Measurements from ENCODE around the gene SEC24D. TPM values are rescaled to one million over a fixed set of nuclear protein-coding genes. Genes with fewer than 3 reads are reported as not detected.
A peak's percentile ranks its signal among the peaks of the same experiment; 100 is the strongest.

Gene SEC24D
- total and polyA plus RNA-seq, 9 of the 15 experiments (the other 6 are each of a cell fraction or from before 2014, with no cell fraction given): 7.1 to 22.5 (median 11.3) TPM

DNA sequence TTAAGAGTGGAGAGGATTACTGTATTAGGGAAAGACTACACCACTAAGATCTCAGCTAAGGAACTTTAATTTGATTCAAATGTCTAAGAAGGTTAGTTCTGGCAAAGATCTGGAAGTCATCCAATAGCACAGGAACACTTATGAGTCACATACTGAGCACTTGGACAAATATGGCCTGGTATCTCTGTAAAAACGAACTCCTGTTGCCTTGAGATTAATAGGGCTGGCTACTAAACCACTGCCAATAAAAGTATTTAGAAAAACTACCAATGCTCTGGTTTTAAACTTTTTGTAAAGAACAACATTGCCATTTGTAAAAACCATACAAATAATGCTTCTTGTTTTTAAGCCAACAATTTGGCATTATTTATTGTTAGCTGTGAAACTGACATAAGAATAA, 70.5 kb downstream of the SEC24D start (continued):
- TF ChIP-seq, protein P1, sequence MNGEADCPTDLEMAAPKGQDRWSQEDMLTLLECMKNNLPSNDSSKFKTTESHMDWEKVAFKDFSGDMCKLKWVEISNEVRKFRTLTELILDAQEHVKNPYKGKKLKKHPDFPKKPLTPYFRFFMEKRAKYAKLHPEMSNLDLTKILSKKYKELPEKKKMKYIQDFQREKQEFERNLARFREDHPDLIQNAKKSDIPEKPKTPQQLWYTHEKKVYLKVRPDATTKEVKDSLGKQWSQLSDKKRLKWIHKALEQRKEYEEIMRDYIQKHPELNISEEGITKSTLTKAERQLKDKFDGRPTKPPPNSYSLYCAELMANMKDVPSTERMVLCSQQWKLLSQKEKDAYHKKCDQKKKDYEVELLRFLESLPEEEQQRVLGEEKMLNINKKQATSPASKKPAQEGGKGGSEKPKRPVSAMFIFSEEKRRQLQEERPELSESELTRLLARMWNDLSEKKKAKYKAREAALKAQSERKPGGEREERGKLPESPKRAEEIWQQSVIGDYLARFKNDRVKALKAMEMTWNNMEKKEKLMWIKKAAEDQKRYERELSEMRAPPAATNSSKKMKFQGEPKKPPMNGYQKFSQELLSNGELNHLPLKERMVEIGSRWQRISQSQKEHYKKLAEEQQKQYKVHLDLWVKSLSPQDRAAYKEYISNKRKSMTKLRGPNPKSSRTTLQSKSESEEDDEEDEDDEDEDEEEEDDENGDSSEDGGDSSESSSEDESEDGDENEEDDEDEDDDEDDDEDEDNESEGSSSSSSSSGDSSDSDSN (IDR thresholded peaks at IDR 0.05; ENCODE audit: borderline replicate concordance in 1 of 2, low read depth in 2 of 2, low read length in 2 of 2): no peak
- no peak for TF ChIP-seq FOXK2 (conservative IDR thresholded peaks at IDR 0.05 in 1 of 2, IDR thresholded peaks at IDR 0.05 in 1 of 2; ENCODE audit: low read depth in 2 of 2)
- TF ChIP-seq, protein P2, sequence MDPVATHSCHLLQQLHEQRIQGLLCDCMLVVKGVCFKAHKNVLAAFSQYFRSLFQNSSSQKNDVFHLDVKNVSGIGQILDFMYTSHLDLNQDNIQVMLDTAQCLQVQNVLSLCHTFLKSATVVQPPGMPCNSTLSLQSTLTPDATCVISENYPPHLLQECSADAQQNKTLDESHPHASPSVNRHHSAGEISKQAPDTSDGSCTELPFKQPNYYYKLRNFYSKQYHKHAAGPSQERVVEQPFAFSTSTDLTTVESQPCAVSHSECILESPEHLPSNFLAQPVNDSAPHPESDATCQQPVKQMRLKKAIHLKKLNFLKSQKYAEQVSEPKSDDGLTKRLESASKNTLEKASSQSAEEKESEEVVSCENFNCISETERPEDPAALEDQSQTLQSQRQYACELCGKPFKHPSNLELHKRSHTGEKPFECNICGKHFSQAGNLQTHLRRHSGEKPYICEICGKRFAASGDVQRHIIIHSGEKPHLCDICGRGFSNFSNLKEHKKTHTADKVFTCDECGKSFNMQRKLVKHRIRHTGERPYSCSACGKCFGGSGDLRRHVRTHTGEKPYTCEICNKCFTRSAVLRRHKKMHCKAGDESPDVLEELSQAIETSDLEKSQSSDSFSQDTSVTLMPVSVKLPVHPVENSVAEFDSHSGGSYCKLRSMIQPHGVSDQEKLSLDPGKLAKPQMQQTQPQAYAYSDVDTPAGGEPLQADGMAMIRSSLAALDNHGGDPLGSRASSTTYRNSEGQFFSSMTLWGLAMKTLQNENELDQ (CRISPR knock-in tag; IDR thresholded peaks at IDR 0.05; ENCODE audit: borderline replicate concordance): no peak
- TF ChIP-seq, protein P3, sequence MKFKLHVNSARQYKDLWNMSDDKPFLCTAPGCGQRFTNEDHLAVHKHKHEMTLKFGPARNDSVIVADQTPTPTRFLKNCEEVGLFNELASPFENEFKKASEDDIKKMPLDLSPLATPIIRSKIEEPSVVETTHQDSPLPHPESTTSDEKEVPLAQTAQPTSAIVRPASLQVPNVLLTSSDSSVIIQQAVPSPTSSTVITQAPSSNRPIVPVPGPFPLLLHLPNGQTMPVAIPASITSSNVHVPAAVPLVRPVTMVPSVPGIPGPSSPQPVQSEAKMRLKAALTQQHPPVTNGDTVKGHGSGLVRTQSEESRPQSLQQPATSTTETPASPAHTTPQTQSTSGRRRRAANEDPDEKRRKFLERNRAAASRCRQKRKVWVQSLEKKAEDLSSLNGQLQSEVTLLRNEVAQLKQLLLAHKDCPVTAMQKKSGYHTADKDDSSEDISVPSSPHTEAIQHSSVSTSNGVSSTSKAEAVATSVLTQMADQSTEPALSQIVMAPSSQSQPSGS (CRISPR knock-in tag; IDR thresholded peaks at IDR 0.05): no peak
- no peak for TF ChIP-seq ETS2 (tag; IDR thresholded peaks at IDR 0.05; ENCODE audit: borderline replicate concordance, poor library complexity, severe bottlenecking)
- TF ChIP-seq WHSC1 (IDR thresholded peaks at IDR 0.05; ENCODE audit: low read length): no peak
- peak; percentile 26; the same call in 1 of the 2 replicates for TF ChIP-seq SMARCC2 (IDR thresholded peaks at IDR 0.05; ENCODE audit: low read depth)
- TF ChIP-seq JUND (IDR thresholded peaks at IDR 0.05; ENCODE audit: borderline replicate concordance, low read depth, low read length): peak; percentile 62; the same call in 1 of the 2 replicates
- TF ChIP-seq JUND (tag; IDR thresholded peaks at IDR 0.05; ENCODE audit: borderline replicate concordance, low read depth, low read length): 0 out of 3 replicates have a peak, but pooled peaks have one; percentile 9
- TF ChIP-seq RBBP5 (IDR thresholded peaks at IDR 0.05; ENCODE audit: borderline replicate concordance, insufficient read depth, low read length, poor library complexity, severe bottlenecking): no peak
- TF ChIP-seq TEAD4 (IDR thresholded peaks at IDR 0.05; ENCODE audit: low read length): peak; percentile 78
- no peak for TF ChIP-seq TEAD4 (CRISPR knock-in tag; IDR thresholded peaks at IDR 0.05; ENCODE audit: borderline replicate concordance)
- TF ChIP-seq, protein P4, sequence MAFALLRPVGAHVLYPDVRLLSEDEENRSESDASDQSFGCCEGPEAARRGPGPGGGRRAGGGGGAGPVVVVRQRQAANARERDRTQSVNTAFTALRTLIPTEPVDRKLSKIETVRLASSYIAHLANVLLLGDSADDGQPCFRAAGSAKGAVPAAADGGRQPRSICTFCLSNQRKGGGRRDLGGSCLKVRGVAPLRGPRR (CRISPR knock-in tag; IDR thresholded peaks at IDR 0.05): no peak
- TF ChIP-seq SMARCA4 (IDR thresholded peaks at IDR 0.05): peak; percentile 66
- TF ChIP-seq CSDE1 (IDR thresholded peaks at IDR 0.05): no peak
- TF ChIP-seq, protein P5, sequence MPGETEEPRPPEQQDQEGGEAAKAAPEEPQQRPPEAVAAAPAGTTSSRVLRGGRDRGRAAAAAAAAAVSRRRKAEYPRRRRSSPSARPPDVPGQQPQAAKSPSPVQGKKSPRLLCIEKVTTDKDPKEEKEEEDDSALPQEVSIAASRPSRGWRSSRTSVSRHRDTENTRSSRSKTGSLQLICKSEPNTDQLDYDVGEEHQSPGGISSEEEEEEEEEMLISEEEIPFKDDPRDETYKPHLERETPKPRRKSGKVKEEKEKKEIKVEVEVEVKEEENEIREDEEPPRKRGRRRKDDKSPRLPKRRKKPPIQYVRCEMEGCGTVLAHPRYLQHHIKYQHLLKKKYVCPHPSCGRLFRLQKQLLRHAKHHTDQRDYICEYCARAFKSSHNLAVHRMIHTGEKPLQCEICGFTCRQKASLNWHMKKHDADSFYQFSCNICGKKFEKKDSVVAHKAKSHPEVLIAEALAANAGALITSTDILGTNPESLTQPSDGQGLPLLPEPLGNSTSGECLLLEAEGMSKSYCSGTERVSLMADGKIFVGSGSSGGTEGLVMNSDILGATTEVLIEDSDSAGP (CRISPR knock-in tag; IDR thresholded peaks at IDR 0.05): no peak
- peak; percentile 85 for TF ChIP-seq NFIC (IDR thresholded peaks at IDR 0.05)
